Measurements from ENCODE around the gene CDCA8. TPM values are rescaled to one million over a fixed set of nuclear protein-coding genes. Genes with fewer than 3 reads are reported as not detected.

CDCA8 gene
- total and polyA plus RNA-seq, 2 experiments from 2014 or later = 31.6 to 37.9 TPM

Small RNAs within 50 kb of the gene (small RNA-seq; reads per million reads assigned to genes)
- not detected for gene RF00019 (ENCODE audit: low replicate concordance)

Other genes with a start within 250 kb of the CDCA8 start
- gene ZC3H12A, start 217.9 kb upstream of the CDCA8 start, total RNA-seq (2014; rRNA removed; shearing (Covaris generic)) = 7.0 and 9.3 TPM in 2 replicates
- 7.3 and 9.0 TPM in 2 replicates for gene ZC3H12A, start 217.9 kb upstream of the CDCA8 start, polyA plus RNA-seq (2016; fragmentation: Nextera tagmentation; extraction: Ambion mirVana)
- 58.9 and 64.5 TPM in 2 replicates for gene MEAF6, start 177.8 kb upstream of the CDCA8 start, total RNA-seq (2014; rRNA removed; shearing (Covaris generic))
- gene MEAF6, start 177.8 kb upstream of the CDCA8 start, polyA plus RNA-seq (2016; fragmentation: Nextera tagmentation; extraction: Ambion mirVana) = 53.5 and 60.1 TPM in 2 replicates
- gene SNIP1, start 138.2 kb upstream of the CDCA8 start, total RNA-seq (2014; rRNA removed; shearing (Covaris generic)) = 11.4 and 13.3 TPM in 2 replicates
- 5.1 and 7.0 TPM in 2 replicates for gene SNIP1, start 138.2 kb upstream of the CDCA8 start, polyA plus RNA-seq (2016; fragmentation: Nextera tagmentation; extraction: Ambion mirVana)
- gene DNALI1, start 135.6 kb upstream of the CDCA8 start, total RNA-seq (2014; rRNA removed; shearing (Covaris generic)) = 5.4 TPM in 2 replicates
- 21.6 and 25.6 TPM in 2 replicates for gene DNALI1, start 135.6 kb upstream of the CDCA8 start, polyA plus RNA-seq (2016; fragmentation: Nextera tagmentation; extraction: Ambion mirVana)
- 66.1 and 78.4 TPM in 2 replicates for gene GNL2, start 96.6 kb upstream of the CDCA8 start, total RNA-seq (2014; rRNA removed; shearing (Covaris generic))
- 105 and 121 TPM in 2 replicates for gene GNL2, start 96.6 kb upstream of the CDCA8 start, polyA plus RNA-seq (2016; fragmentation: Nextera tagmentation; extraction: Ambion mirVana)
- 0.19 TPM in 1 of 2 replicates, not detected in the other for gene RSPO1, start 57.6 kb upstream of the CDCA8 start, total RNA-seq (2014; rRNA removed; shearing (Covaris generic))
- 0.11 and 0.12 TPM in 2 replicates for gene RSPO1, start 57.6 kb upstream of the CDCA8 start, polyA plus RNA-seq (2016; fragmentation: Nextera tagmentation; extraction: Ambion mirVana)
- gene EPHA10, start 72.6 kb downstream of the CDCA8 start, total RNA-seq (2014; rRNA removed; shearing (Covaris generic)) = 1.5 and 2.4 TPM in 2 replicates
- 0.21 and 0.76 TPM in 2 replicates for gene EPHA10, start 72.6 kb downstream of the CDCA8 start, polyA plus RNA-seq (2016; fragmentation: Nextera tagmentation; extraction: Ambion mirVana)
- 8.1 and 8.6 TPM in 2 replicates for gene MANEAL, start 101.3 kb downstream of the CDCA8 start, total RNA-seq (2014; rRNA removed; shearing (Covaris generic))
- gene MANEAL, start 101.3 kb downstream of the CDCA8 start, polyA plus RNA-seq (2016; fragmentation: Nextera tagmentation; extraction: Ambion mirVana) = 2.2 and 2.3 TPM in 2 replicates
- 56.7 and 68.3 TPM in 2 replicates for gene C1orf122, start 115.3 kb downstream of the CDCA8 start, total RNA-seq (2014; rRNA removed; shearing (Covaris generic))
- 32.8 and 40.5 TPM in 2 replicates for gene C1orf122, start 115.3 kb downstream of the CDCA8 start, polyA plus RNA-seq (2016; fragmentation: Nextera tagmentation; extraction: Ambion mirVana)
- 31.8 and 46.0 TPM in 2 replicates for gene YRDC, start 115.7 kb downstream of the CDCA8 start, total RNA-seq (2014; rRNA removed; shearing (Covaris generic))
- 18.4 and 20.2 TPM in 2 replicates for gene YRDC, start 115.7 kb downstream of the CDCA8 start, polyA plus RNA-seq (2016; fragmentation: Nextera tagmentation; extraction: Ambion mirVana)
- gene MTF1, start 167.1 kb downstream of the CDCA8 start, total RNA-seq (2014; rRNA removed; shearing (Covaris generic)) = 4.5 and 5.7 TPM in 2 replicates
- gene MTF1, start 167.1 kb downstream of the CDCA8 start, polyA plus RNA-seq (2016; fragmentation: Nextera tagmentation; extraction: Ambion mirVana) = 3.0 and 5.6 TPM in 2 replicates